HUDEP-2 (cell line): ENCODE measurements around the gene PSMD5.
"Not testable (repeated sequence)": the region's sequence is repeated elsewhere in the genome, so short reads cannot be mapped to it uniquely, and the experiment has no call there.

Experiments used
- DNase-seq, 76 experiments: peaks; one replicate each; lab custom pipeline; 2025; ENCODE audit not compliant: unreplicated experiment in 76 of 76; lab: John Stamatoyannopoulos, UW

Gene PSMD5

DNA sequence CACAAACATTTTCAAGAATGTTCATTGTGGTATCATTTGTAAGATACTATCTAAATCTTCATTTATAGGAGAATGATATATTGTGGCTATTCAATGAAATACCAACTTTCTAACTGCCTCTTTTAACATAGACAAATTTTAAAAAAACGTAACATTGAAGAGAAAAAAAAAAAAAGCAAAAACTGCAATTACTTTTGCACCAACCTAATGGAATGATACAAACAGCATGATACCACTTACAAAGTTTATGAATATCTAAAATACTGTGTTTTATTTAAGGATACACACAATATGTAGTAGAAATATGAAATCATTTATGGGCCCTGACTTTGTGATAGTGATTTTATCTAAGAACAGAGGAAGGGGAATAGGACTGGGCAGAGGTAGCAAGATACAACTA is 24.1 kb downstream of the PSMD5 start:
- DNase-seq = no peak

DNA sequence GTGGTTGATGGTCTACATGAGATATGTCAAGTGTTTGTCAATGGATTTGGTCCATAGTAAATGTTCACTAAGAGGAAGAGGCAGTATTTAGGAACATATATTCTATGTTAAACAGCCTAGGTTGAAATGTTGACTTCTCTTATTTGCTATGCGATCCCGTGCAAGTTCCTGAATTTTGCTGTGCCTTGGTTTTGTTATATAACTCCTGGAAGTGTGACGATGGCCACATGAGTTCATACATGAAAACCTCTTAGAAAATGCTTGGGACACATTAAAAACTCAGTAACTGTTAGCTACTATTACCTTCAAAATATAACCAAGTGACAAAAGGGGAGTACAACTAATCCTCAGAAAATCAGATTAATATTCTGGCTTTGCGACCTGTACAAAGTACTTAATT is 27.6 kb downstream of the PSMD5 start:
- no peak for DNase-seq

- DNase-seq = no peak
Measured at GRCh38 chr9:120808931-120809330, 33.8 kb downstream of the PSMD5 start.

DNA sequence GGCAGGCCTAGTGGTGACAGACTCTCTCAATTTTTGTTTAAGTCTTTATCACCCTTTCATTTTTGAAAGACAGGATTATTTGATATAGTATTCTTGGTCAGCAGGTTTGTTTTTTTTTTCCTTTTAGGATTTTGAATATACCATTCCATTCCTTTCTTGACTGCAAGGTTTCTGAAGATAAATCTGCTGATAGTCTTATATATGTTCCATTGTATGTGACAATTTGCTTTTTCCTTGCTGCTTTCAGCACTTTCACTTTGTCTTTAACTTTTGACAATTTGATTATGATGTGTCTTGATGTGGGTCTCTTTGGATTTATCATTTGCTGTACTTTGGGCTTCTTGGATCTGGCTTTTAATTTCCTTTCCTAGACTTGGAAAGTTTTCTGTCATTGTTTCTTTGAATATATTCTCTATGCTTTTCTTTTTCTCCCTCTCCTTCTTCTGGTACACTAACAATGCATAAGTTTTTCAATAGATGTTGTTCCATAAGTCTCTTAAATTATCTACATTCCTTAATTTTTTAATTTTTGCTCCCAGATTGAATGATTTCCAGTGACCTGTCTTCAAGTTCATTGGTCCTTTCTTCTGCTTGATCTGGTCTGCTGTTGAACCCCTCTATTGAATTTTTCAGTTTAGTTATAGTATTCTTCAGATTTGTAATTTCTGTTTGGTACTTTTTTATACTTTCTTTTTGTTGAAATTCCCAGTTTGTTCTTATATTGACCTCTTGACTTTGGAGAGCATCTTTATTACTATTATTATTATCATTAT is 34.9 kb downstream of the PSMD5 start:
- no peak for DNase-seq

- DNase-seq = not testable (repeated sequence)
Measured at GRCh38 chr9:120804784-120805363, 37.8 kb downstream of the PSMD5 start.

DNA sequence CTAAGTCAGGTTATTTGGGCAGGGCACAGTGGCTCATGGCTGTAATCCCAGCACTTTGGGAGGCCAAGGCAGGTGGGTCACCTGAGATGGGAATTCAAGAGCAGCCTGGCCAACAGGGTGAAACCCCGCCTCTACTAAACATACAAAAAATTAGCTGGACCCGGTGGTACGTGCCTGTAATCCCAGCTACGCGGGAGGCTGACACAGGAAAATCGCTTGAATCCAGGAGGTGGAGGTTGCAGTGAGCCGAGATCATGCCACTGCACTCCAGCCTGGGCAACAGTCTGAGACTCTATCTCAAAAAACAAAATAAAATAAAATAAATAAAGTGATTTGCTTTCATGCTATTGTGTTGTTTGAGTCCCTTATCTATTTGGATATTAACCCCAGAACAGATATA is 41.3 kb downstream of the PSMD5 start:
- DNase-seq = no peak

- DNase-seq = peak in 75 of 76 experiments; percentile 3 to 90 (median 78)
Measured at GRCh38 chr9:120792898-120793765, 49.6 kb downstream of the PSMD5 start, which contains the start of gene FBXW2. TSS of gene FBXW2 (minus strand) at chr9:120793416. CDS start at chr9:120788258, 5,158 bp downstream.

GRCh38 chr9:120791161-120791560 is 51.6 kb downstream of the PSMD5 start:
- peak in 1 of 76 experiments; percentile 8 for DNase-seq

DNA sequence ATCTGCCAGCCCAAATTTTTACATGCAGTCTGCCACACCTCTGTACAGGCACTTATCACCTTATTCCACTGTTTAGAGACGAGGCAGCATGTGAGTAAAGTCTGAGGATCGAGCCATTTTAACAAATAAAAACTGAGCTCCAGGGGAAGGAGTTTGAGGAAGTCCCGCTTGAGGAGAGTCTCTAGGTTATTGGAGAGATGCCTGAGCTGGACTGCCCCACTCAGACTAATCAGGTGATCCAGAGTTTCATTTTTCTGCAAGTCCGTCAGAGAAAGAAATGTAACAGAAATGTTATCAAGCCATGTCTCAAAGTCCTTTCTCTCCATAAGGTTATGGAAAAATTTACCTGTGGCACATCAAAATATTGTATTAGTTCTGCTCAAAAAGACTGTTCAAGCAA is 54.8 kb downstream of the PSMD5 start:
- DNase-seq = peak in 2 of 76 experiments; percentile 5 to 17

- no peak for DNase-seq
Measured at GRCh38 chr9:120783602-120784047, 59.1 kb downstream of the PSMD5 start.

GRCh38 chr9:120781236-120781635 is 61.5 kb downstream of the PSMD5 start:
- no peak for DNase-seq

DNA sequence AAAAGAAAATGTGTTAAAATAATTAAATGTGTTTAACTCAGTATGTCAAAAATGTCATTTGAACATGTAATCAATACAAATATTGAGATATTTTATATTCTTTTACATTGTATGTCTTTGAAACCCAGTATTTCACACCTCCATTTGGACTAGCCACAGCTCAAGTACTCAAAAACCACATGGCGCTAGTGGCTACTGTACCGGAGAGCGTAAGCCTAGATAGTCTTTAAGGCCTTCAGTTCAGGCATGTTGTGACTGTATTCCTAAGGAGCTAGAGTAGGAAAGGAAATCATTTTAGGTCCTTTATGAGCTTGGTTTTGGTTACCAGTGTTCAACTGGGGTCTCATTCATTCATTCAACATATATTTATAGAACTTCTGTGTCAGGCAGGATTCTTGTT is 62.4 kb downstream of the PSMD5 start:
- DNase-seq = no peak

GRCh38 chr9:120779227-120779626 is 63.5 kb downstream of the PSMD5 start:
- DNase-seq = no peak

- no peak for DNase-seq
Measured at GRCh38 chr9:120778758-120779157, 64.0 kb downstream of the PSMD5 start.

- no peak for DNase-seq
Measured at GRCh38 chr9:120777229-120777628, 65.5 kb downstream of the PSMD5 start.

DNA sequence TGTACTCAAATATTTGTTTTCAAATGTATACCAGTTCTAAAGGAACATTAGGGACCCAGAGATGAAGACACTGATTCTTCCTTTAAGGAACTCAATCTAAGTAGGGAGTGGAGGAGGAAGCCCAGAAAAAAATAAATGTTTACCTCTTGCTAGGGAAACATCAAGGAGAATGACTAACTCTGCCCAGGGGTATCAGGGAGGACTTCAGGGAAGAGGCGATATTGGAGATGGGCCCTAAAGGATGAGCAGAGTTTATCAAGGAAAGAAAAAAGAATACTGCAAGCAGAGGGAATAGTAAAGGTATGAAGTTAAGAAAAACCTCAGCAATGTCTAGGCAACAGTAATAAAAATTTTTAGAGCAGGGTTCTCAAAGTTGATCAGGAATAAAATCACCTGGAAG is 65.9 kb downstream of the PSMD5 start:
- no peak for DNase-seq

GRCh38 chr9:120775859-120776258 is 66.9 kb downstream of the PSMD5 start:
- DNase-seq = peak in 19 of 76 experiments; percentile 2 to 40 (median 9)

DNA sequence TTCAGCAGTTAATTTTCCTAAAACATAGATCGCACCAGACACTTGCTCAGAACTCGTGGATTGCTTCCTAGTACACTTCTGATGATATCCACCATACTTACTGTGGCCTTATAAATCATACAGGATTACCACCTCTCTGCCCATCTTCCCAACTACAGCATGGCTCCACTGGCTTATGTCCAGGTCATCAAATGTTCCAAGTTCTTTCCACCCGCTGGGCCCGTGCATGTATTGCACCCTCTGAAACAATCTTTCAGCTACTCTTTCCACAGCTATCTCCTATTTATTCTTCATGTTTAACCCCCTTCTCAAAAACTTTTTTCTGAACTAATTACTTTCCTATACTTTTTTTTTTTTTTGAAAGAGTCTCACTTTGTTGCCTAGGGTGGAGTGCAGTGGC is 68.0 kb downstream of the PSMD5 start:
- DNase-seq = no peak

DNA sequence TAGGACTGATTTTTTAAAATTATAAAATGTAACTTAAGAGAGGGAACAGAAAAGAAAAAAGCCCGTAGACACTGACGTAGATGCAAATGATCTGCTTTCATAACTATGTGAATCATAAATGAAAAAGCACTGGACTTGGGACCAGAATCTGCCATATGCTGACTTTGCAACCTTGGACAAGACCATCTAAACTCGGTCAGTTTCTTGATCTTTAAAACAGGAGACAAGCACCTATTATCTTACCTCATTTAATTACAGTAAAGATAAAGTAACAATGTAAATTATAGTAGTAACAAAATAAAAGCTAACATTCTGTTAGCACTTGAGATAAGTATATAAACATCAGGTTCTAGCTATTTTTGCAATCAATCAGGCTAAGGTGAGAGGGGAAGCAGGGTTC is 69.5 kb downstream of the PSMD5 start:
- no peak for DNase-seq

DNA sequence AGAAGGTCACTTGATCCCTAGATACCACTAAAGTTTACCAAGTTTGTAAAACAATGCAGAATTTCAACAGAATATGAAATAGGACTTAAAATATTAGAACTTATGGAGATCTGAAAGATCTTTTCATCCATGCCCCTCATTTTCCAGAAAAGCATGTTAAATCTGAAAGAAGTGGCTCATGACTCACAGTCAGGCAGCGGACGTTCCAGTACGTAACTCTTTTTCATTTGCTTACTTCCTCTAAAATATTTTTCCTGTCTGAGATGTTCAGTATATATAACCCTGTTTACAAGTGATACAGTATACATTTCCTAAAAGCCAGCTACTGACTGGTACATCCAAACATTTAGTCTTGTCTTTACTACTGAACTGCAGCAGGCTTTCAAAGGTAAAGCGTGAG is 71.8 kb downstream of the PSMD5 start:
- no peak for DNase-seq

DNA sequence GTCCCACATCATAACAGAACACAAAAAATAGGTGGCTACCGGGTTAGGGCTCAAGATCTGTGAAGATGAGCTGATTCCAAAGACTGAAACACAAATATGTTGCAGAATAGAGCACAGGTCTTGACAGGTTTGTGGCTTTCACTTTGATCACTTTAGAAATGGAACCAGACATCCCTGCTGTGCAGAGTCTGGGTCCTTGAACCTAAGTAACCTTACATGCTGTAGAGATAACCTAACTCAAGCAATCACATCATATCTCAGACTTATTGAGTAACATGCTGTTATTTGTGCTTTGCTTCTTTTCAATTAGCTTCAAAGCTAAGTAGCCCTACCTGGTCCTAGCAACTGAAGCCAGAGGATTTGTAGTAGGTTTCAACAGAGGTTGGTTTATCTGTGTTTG is 73.8 kb downstream of the PSMD5 start:
- DNase-seq = no peak
